Body of pancreas (tissue), 4 donors: ENCODE results near the gene NIPAL4. TPM values are rescaled to one million over a fixed set of nuclear protein-coding genes. Genes with fewer than 3 reads are reported as not detected.
A peak's percentile ranks its signal among the peaks of the same experiment; 100 is the strongest.

ENCODE experiments used
- ATAC-seq: fragments of 150-250 bp; one replicate; pipeline ENCODE4 v1.9.1; 2016
- DNase-seq, 4 donors: peaks; one replicate each; pipeline ENCODE4 v3.0.0-alpha.2; 2019
- H3K27ac ChIP-seq, 4 donors: fragments of 200-600 bp; sonication (generic); 1 replicate in 3 of 4; 2 replicates in 1 of 4; pipeline versions ENCODE4 v1.5.1 to v1.6.1; 2016 to 2019; ENCODE audit warnings: mild to moderate bottlenecking in 1 of 4, mixed read lengths in 1 of 4, moderate library complexity in 1 of 4
- H3K27me3 ChIP-seq, 2 donors: fragments of 200-600 bp; sonication (generic); one replicate each; pipeline ENCODE4 v1.6.0; 2016; ENCODE audit warnings: mild to moderate bottlenecking in 1 of 2
- H3K36me3 ChIP-seq, 2 donors: fragments of 200-600 bp; sonication (generic); replicated peaks in 1 of 2; 2 replicates each; pipeline ENCODE4 v1.5.1; 2016; ENCODE audit warnings: low read depth in 2 of 2; ENCODE audit not compliant: insufficient read depth in 1 of 2
- H3K4me1 ChIP-seq: fragments of 200-600 bp; sonication (generic); one replicate; pipeline ENCODE4 v1.6.0; 2016
- H3K4me3 ChIP-seq, 2 donors: fragments of 200-600 bp; sonication (generic); 1 replicate in 1 of 2; 2 replicates in 1 of 2; pipeline ENCODE4 v1.5.1; 2016 to 2019
- H3K9me3 ChIP-seq, 3 donors: fragments of 200-600 bp; sonication (generic); 1 replicate in 2 of 3; 2 replicates in 1 of 3; pipeline ENCODE4 v1.5.1; 2016
- CTCF ChIP-seq, 7 experiments: fragments of 450-650 bp in 4 of 7; fragments of 200-600 bp in 3 of 7; sonication (generic) in 3 of 7; IDR thresholded peaks; one replicate each; pipeline ENCODE4 v1.5.1; 2016 to 2019; ENCODE audit warnings: antibody characterized with exemption in 7 of 7
- POLR2A ChIP-seq, 3 donors: fragments of 450-650 bp; IDR thresholded peaks; one replicate each; pipeline ENCODE4 v1.6.1; 2016; ENCODE audit warnings: antibody characterized with exemption in 3 of 3, mild to moderate bottlenecking in 2 of 3
- WGBS, 2 donors: methylation state at CpG; one replicate each; pipeline ENCODE4 v1.1.5; 2017; 5-methylcytosine and 5-hydroxymethylcytosine counted together
- intact Hi-C: fragments of 100-400 bp; cut with DNase I; formaldehyde crosslinking; loops from one replicate; pipeline ENCODE4 v1.15.1; 2023
- total RNA-seq, 2 donors: library from RNA; depleted of rRNA; stranded (reverse); fragments of >200 nt; gene quantifications; one replicate each; pipeline ENCODE4 v1.1.0, GENCODE V29; 2016

Gene NIPAL4
- total RNA-seq, 2 donors from 2014 or later = not detected

DNA sequence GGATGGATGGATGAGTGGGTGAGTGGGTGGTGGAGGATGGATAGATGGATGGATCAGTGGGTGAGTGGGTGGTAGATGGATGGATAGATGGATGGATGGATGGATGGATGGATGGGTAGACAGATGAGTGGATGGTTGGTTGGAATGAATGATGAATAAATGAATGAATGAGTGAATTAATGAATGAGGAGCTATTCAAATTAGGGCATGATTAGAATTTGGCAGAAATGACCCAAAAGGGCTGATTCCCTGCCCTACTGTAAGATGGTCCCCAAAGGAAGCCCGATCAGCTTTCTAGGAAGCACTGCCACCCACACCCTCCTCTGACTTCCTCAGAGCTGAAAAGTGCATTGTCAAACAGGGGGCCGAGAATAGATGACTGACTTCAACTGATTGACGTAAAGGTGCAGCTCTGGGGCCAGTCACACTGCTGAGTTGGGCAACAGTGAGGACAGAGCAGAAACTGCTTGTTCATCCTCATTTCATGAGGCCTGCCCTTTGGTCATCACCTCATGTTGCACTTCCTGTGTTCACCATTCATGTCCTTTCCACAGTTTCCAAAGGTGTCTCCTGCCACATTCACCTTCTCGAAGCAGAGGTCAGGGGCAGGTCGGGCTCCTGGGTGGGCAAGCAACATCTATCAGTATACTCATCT, 34.3 kb downstream of the NIPAL4 start:
- DNase-seq (peak in 1 of 4 donors; percentile 42), ATAC-seq (no peak)
- Histone ChIP-seq H3K27me3 (no peaks in the 10 kb centered on the region), H3K4me1 (no peaks in the 10 kb centered on the region), H3K27ac (no peak overlapping the region), H3K36me3 (no peaks in the 10 kb centered on the region), H3K9me3 (no peaks in the 10 kb centered on the region), H3K4me3 (no peak overlapping the region)
- WGBS, 2 donors = 71 to 82% methylated on average over 5 of the region's 5 CpGs
- TF ChIP-seq CTCF (IDR thresholded peaks at IDR 0.05) = no peak
- no peak for TF ChIP-seq POLR2A (IDR thresholded peaks at IDR 0.05)
- intact Hi-C loops = no loop called here

DNA sequence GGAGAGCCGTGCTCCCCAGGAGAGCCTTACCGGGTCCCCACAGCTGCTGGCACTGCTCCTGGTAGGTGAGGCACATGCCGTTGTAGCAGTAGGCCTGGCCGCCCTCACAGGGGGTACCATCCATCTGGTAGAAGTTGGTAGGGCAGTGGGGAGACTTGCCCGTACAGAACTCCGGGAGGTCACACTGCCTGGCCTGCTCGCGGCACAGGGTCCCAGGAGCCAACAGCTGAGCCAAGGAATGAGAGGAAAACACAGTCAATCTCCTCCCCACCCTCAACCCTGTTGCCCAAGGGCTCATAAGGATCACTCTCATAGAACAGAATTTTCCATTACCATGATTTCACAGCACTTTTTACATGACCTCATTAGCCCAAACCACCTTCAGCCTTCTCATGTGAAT, 36.9 kb downstream of the NIPAL4 start:
- Histone ChIP-seq H3K4me3 (no peak overlapping the region), H3K36me3 (no peaks in the 10 kb centered on the region), H3K27ac (no peak overlapping the region), H3K9me3 (no peaks in the 10 kb centered on the region), H3K4me1 (no peaks in the 10 kb centered on the region), H3K27me3 (no peaks in the 10 kb centered on the region)
- ATAC-seq (no peak), DNase-seq (no peak)
- intact Hi-C loops = no loop called here
- 99% methylated on average over 8 of the region's 8 CpGs; no CpG with 5 or more reads in 1 of the 2 donors for WGBS, 2 donors
- no peak for TF ChIP-seq POLR2A (IDR thresholded peaks at IDR 0.05)
- TF ChIP-seq CTCF (IDR thresholded peaks at IDR 0.05) = no peak

DNA sequence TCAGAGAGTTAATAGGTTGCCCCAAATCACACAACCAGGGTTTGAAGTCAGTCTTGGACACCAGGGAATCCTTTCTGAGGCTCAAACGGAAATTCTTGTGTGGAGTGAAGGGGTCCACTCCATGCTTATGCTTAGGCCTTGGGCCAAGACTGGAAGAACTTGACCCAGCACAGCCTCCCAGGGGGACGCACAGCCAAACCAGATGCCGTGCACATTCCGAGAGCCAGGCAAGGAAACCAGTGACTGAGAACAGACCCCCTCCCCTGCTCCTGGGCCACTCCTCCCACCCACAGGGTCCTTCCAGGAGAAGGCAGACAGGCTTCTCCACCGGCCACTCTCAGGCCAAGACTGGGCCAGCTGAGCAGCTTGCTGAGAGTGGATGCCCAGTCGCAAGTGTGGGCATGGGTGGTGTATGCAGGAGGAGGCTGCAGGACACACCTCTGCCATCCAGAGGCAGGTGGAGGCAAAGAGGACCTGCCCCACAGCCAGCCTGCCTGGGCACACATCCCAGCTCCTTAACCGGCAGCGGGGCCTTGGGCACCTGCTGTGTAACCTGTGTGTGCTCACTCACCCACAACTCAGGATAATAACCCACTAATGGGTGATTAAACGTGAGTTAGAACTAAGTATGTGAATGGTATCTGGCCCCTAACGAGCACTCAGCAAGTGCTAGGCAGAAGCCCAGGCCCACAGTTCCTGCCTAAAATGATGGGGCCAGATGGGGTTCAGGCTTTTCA, 38.0 kb downstream of the NIPAL4 start:
- TF ChIP-seq CTCF (IDR thresholded peaks at IDR 0.05) = no peak
- TF ChIP-seq POLR2A (IDR thresholded peaks at IDR 0.05) = no peak
- intact Hi-C loops = no loop called here
- WGBS, 2 donors = 72 to 74% methylated on average over 4 to 10 of the region's 10 CpGs
- H3K27ac ChIP-seq = no peak overlapping the region
- no peaks in the 10 kb centered on the region for H3K27me3 ChIP-seq
- H3K36me3 ChIP-seq = no peaks in the 10 kb centered on the region
- no peak for DNase-seq
- H3K4me1 ChIP-seq = no peaks in the 10 kb centered on the region
- H3K4me3 ChIP-seq = no peak overlapping the region
- H3K9me3 ChIP-seq = no peaks in the 10 kb centered on the region
- no peak for ATAC-seq

- H3K36me3 ChIP-seq = no peaks in the 10 kb centered on the region
- H3K4me3 ChIP-seq = no peak overlapping the region
- WGBS, 2 donors = 68 to 84% methylated on average over 8 of the region's 8 CpGs
- peak in 1 of 4 donors; percentile 21 for DNase-seq
- H3K4me1 ChIP-seq = no peaks in the 10 kb centered on the region
- intact Hi-C loops = no loop called here
- no peaks in the 10 kb centered on the region for H3K9me3 ChIP-seq
- no peaks in the 10 kb centered on the region for H3K27me3 ChIP-seq
- no peak for TF ChIP-seq POLR2A (IDR thresholded peaks at IDR 0.05)
- no peak overlapping the region for H3K27ac ChIP-seq
- ATAC-seq = no peak
These were observed 42.2 kb downstream of the NIPAL4 start for GRCh38 chr5:157502143-157502647.

GRCh38 chr5:157504053-157504452, 44.0 kb downstream of the NIPAL4 start:
- WGBS, 2 donors = 82 to 85% methylated on average over 8 of the region's 8 CpGs
- Histone ChIP-seq H3K9me3 (no peaks in the 10 kb centered on the region), H3K36me3 (no peaks in the 10 kb centered on the region), H3K27ac (no peak overlapping the region), H3K27me3 (no peaks in the 10 kb centered on the region), H3K4me1 (no peaks in the 10 kb centered on the region), H3K4me3 (no peak overlapping the region)
- TF ChIP-seq CTCF (IDR thresholded peaks at IDR 0.05) (no peak), POLR2A (IDR thresholded peaks at IDR 0.05) (no peak)
- intact Hi-C loops = no loop called here
- ATAC-seq = no peak
- DNase-seq = no peak
